Kidney (tissue), 14 donors: Measurements from ENCODE around the gene VPS52. TPM values are rescaled to one million over a fixed set of nuclear protein-coding genes. Genes with fewer than 3 reads are reported as not detected.
"Not testable (repeated sequence)": the region's sequence is repeated elsewhere in the genome, so short reads cannot be mapped to it uniquely, and the experiment has no call there.

ENCODE experiments used
- DNase-seq, 5 donors: peaks; one replicate each; pipeline ENCODE4 v3.0.0-alpha.2; 2013 to 2020
- FAIRE-seq: peaks from 2 replicates; lab custom pipeline; 2012; peaks lifted over from hg19 to GRCh38; lab: Jason Lieb, UNC
- H3K27ac ChIP-seq, 2 donors: one replicate each; pipeline ENCODE4 v1.7.0; 2013; ENCODE audit warnings: low read depth in 2 of 2, low read length in 2 of 2, inconsistent platforms in 1 of 2
- H3K27me3 ChIP-seq: one replicate; pipeline ENCODE4 v1.7.1; 2013; ENCODE audit warnings: low read length, inconsistent platforms; ENCODE audit not compliant: control insufficient read depth, insufficient read depth
- H3K36me3 ChIP-seq, 3 donors: one replicate each; pipeline versions ENCODE4 v1.7.0 to v1.7.1; 2013; ENCODE audit warnings: low read length in 3 of 3, control low read depth in 1 of 3, inconsistent platforms in 1 of 3; ENCODE audit not compliant: insufficient read depth in 3 of 3, control insufficient read depth in 2 of 3
- H3K4me1 ChIP-seq, 3 donors: one replicate each; pipeline versions ENCODE4 v1.7.0 to v1.7.1; 2013; ENCODE audit warnings: low read length in 3 of 3, inconsistent platforms in 1 of 3, low read depth in 1 of 3; ENCODE audit not compliant: control insufficient read depth in 2 of 3, insufficient read depth in 2 of 3
- H3K4me3 ChIP-seq, 3 donors: one replicate each; pipeline versions ENCODE4 v1.7.0 to v1.8.1; 2013; ENCODE audit warnings: low read length in 3 of 3, control low read depth in 1 of 3, inconsistent platforms in 1 of 3
- H3K9ac ChIP-seq, 3 donors: one replicate each; pipeline versions ENCODE4 v1.7.0 to v1.7.1; 2013; ENCODE audit warnings: low read length in 3 of 3, control low read depth in 1 of 3, inconsistent platforms in 1 of 3
- H3K9me3 ChIP-seq, 3 donors: one replicate each; pipeline versions ENCODE4 v1.7.0 to v1.7.1; 2013; ENCODE audit warnings: low read length in 3 of 3, control low read depth in 1 of 3, inconsistent platforms in 1 of 3; ENCODE audit not compliant: control insufficient read depth in 2 of 3, insufficient read depth in 1 of 3
- intact Hi-C: fragments of 100-400 bp; cut with DNase I; formaldehyde crosslinking; loops from one replicate; pipeline ENCODE4 v1.11.1; 2022
- polyA plus RNA-seq: library from polyadenylated mRNA; stranded (reverse); fragments of 350-450 nt; fragmentation: Illumina TruSeq; extraction: RNeasy Lipid Tissue Mini Kit (QIAGEN cat#74804); gene quantifications from one replicate; pipeline ENCODE4 v1.2.3, GENCODE V29; 2014; ENCODE audit warnings: low read depth, low replicate concordance; ENCODE audit not compliant: insufficient read depth
- total RNA-seq: library from RNA; stranded (reverse); fragmentation: NEBNext Ultra II Directional; extraction: Animal tissue kit (Norgen Biotek cat#: 25700); gene quantifications from one replicate; pipeline ENCODE4 v1.2.1, GENCODE V29; 2021
- TF ChIP-seq, protein P1 (sequence below): IDR thresholded peaks from 3 replicates; pipeline ENCODE4 v1.5.1; 2012; ENCODE audit warnings: mild to moderate bottlenecking, moderate library complexity, borderline replicate concordance; ENCODE audit not compliant: insufficient read depth; ENCODE audit errors: extremely low read depth
- donor health status: control.
- donor health status: control.
- donor health status: control.
- donor health status: control.
- donor health status: control.
- donor health status: DM: yes; HTN: yes; CAD: no.
- donor health status: Normal renal cell carcinoma (clear cell type).

The VPS52 gene
- total and polyA plus RNA-seq, 2 donors from 2014 or later: 35.8 to 64.4 TPM

DNA sequence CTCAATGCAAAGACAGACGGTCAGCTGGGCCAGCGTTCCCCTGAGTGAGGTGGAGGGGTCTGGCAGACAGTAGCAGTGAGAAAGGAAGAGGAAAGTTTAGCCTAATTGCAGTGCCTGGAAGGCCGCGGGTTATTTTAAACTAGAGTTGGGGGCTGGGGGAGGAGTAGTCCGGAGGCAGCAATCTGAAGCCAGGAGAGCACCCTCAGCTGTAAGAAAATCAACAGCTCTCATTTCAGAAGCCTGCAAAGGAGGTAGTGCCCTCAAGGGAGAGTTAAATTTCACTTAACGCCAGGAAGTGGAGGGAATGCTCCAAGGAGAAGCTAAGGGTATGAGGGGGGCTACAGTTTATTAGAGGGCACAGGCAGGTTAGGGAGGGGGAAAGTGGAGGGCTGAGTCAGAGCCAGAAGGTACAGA is 36.4 kb downstream of the VPS52 start:
- no peak for FAIRE-seq
- Histone ChIP-seq H3K9me3 (no peaks in the 10 kb centered on the region), H3K27ac (no peak overlapping the region), H3K4me1 (no peaks in the 10 kb centered on the region), H3K36me3 (no peaks in the 10 kb centered on the region), H3K27me3 (no peaks in the 10 kb centered on the region), H3K4me3 (no peak overlapping the region), H3K9ac (no peak overlapping the region)
- TF ChIP-seq, protein P1, sequence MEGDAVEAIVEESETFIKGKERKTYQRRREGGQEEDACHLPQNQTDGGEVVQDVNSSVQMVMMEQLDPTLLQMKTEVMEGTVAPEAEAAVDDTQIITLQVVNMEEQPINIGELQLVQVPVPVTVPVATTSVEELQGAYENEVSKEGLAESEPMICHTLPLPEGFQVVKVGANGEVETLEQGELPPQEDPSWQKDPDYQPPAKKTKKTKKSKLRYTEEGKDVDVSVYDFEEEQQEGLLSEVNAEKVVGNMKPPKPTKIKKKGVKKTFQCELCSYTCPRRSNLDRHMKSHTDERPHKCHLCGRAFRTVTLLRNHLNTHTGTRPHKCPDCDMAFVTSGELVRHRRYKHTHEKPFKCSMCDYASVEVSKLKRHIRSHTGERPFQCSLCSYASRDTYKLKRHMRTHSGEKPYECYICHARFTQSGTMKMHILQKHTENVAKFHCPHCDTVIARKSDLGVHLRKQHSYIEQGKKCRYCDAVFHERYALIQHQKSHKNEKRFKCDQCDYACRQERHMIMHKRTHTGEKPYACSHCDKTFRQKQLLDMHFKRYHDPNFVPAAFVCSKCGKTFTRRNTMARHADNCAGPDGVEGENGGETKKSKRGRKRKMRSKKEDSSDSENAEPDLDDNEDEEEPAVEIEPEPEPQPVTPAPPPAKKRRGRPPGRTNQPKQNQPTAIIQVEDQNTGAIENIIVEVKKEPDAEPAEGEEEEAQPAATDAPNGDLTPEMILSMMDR: no peak
- intact Hi-C loops: no loop called here
- DNase-seq: peak in 4 of 5 donors; percentile 65 to 86 (median 78)

DNA sequence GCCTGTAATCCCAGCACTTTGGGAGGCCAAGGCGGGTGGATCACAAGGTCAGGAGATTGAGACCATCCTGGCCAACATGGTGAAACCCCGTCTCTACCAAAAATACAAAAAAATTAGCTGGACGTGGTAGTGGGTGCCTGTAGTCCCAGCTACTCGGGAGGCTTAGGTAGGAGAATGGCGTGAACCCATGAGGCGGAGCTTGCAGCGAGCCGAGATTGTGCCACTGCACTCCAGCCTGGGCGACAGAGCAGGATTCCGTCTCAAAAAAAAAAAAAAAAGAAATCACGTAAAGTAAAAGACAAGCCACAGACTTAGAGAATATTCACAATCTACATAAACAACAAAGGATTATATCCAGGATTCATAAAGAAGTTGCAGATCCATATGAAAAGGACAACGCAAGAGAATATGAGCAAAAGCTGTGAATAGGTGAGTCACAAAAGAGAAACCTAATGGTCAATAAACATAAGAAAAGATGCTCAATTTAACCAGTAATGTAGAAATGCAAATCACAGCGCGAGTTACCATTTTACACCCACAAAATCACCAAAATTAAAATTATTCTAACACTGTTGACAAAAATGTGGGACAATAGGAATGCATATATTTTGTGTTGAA is 45.1 kb downstream of the VPS52 start:
- H3K36me3 ChIP-seq, intact Hi-C loops, DNase-seq, H3K4me1 ChIP-seq, H3K4me3 ChIP-seq, H3K27me3 ChIP-seq, H3K9me3 ChIP-seq, H3K9ac ChIP-seq, FAIRE-seq, H3K27ac ChIP-seq: not testable (repeated sequence)

DNA sequence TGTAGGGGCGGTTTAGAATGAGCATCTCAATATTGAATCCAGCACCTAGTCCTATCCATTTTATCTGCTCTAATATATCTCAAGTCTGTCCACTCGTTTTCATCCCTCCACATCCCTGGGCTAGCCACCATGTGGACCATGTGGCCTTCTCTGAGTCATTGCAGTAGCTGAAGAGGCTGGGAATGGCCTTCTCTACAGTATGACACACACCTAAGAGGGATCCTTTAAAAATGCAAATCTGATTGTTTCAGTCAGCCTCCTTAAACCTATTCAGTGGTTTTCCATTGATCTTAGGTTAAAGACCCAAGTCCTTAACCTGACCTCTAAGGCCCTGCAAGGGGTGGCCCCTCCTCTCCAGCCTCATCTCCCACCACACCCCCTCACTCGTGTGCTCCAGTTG is 54.0 kb downstream of the VPS52 start:
- TF ChIP-seq, protein P1: no peak
- Histone ChIP-seq H3K9me3 (no peaks in the 10 kb centered on the region), H3K4me3 (no peak overlapping the region), H3K9ac (no peak overlapping the region), H3K27ac (no peak overlapping the region), H3K36me3 (no peaks in the 10 kb centered on the region), H3K4me1 (peaks cover 0 to 12% (median 4%) of the 10 kb centered on the region in 3 donors), H3K27me3 (no peaks in the 10 kb centered on the region)
- FAIRE-seq (no peak), DNase-seq (peak in 1 of 5 donors; percentile 11)
- intact Hi-C loops: no loop called here

DNA sequence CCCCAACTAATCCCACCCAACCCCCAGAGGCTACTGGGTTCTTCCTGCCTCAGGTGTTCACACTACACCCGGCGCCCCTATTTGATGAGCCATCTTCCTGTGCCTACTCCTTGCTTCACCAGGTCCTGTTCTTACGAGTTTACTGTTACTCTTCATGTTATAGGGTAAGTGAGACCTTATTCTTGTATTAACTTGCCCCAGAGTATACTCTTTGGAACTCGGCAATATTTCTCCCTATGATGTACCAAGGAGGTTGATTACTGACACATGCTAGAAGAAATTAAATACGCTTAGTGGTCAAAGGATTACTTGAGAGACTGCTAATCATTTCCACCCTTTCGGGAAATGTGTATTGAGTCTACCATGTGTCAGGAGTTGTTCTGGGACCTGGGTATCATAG is 54.4 kb downstream of the VPS52 start:
- H3K9ac ChIP-seq: no peak overlapping the region
- DNase-seq (peak in 1 of 5 donors; percentile 14), FAIRE-seq (no peak)
- intact Hi-C loops: no loop called here
- peaks cover 0 to 12% (median 4%) of the 10 kb centered on the region in 3 donors for H3K4me1 ChIP-seq
- H3K36me3 ChIP-seq: no peaks in the 10 kb centered on the region
- H3K27ac ChIP-seq: no peak overlapping the region
- TF ChIP-seq, protein P1: no peak
- no peaks in the 10 kb centered on the region for H3K27me3 ChIP-seq
- no peaks in the 10 kb centered on the region for H3K9me3 ChIP-seq
- H3K4me3 ChIP-seq: no peak overlapping the region
